Spleen (tissue), 7 donors: ENCODE results near the gene KRT10.

Source experiments
- POLR2A ChIP-seq, 3 donors: fragments of 450-650 bp; IDR thresholded peaks; one replicate each; pipeline ENCODE4 v1.5.1; 2017; ENCODE audit warnings: antibody characterized with exemption in 3 of 3, mild to moderate bottlenecking in 1 of 3
- TF ChIP-seq, protein P1 (sequence below), 11 experiments: fragments of 200-600 bp in 7 of 11; fragments of 450-650 bp in 4 of 11; sonication (generic) in 4 of 11; IDR thresholded peaks in 8 of 11; conservative IDR thresholded peaks in 3 of 11; 1 replicate in 7 of 11; 2 replicates in 4 of 11; pipeline versions ENCODE4 v1.4.0 to v1.8.0; 2016 to 2021; ENCODE audit warnings: antibody characterized with exemption in 11 of 11, inconsistent platforms in 4 of 11, mild to moderate bottlenecking in 1 of 11
- donor health status: DM: no; HTN: no; CAD: no; lungs with moderate emphysema.
- donor health status: DM: no; HTN: no; CAD: no.
- donor health status: DM: no; HTN: no; CAD: no.

DNA sequence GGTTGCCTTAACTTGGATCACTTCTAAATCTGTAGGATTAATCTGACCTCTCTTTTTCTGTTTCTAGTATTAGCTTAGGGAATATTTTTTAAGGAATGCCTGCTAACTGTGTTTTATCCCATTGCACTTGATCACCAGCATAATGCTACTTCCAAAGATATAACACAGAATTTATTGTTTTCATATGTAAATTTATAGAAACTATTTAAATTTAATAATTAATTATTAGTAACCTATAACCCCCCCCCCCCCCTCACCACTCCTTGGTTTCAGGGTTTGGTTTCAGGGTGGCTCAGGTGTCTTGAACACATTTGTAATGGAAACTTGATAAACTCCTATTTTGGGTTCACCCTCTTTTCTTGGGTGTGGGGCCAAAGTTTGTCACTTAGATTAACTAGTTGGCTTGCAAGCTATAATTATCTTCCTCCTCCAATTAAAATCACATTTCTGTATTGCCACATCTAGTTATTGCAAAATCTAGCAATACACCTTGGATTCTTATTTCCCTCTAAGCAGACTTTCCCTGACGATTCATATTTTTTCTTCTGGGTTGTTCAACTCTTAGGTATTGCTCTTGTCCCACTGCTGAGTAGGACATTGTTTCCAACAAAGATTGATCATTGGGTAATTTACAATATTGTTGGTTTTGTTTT lies 26.3 kb upstream of the KRT10 start:
- TF ChIP-seq, protein P1, sequence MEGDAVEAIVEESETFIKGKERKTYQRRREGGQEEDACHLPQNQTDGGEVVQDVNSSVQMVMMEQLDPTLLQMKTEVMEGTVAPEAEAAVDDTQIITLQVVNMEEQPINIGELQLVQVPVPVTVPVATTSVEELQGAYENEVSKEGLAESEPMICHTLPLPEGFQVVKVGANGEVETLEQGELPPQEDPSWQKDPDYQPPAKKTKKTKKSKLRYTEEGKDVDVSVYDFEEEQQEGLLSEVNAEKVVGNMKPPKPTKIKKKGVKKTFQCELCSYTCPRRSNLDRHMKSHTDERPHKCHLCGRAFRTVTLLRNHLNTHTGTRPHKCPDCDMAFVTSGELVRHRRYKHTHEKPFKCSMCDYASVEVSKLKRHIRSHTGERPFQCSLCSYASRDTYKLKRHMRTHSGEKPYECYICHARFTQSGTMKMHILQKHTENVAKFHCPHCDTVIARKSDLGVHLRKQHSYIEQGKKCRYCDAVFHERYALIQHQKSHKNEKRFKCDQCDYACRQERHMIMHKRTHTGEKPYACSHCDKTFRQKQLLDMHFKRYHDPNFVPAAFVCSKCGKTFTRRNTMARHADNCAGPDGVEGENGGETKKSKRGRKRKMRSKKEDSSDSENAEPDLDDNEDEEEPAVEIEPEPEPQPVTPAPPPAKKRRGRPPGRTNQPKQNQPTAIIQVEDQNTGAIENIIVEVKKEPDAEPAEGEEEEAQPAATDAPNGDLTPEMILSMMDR (IDR thresholded peaks at IDR 0.05 in 8 of 11, conservative IDR thresholded peaks at IDR 0.05 in 3 of 11): no peak
- no peak for TF ChIP-seq POLR2A (IDR thresholded peaks at IDR 0.05)
